ENCODE data around the gene VASP.

DNA sequence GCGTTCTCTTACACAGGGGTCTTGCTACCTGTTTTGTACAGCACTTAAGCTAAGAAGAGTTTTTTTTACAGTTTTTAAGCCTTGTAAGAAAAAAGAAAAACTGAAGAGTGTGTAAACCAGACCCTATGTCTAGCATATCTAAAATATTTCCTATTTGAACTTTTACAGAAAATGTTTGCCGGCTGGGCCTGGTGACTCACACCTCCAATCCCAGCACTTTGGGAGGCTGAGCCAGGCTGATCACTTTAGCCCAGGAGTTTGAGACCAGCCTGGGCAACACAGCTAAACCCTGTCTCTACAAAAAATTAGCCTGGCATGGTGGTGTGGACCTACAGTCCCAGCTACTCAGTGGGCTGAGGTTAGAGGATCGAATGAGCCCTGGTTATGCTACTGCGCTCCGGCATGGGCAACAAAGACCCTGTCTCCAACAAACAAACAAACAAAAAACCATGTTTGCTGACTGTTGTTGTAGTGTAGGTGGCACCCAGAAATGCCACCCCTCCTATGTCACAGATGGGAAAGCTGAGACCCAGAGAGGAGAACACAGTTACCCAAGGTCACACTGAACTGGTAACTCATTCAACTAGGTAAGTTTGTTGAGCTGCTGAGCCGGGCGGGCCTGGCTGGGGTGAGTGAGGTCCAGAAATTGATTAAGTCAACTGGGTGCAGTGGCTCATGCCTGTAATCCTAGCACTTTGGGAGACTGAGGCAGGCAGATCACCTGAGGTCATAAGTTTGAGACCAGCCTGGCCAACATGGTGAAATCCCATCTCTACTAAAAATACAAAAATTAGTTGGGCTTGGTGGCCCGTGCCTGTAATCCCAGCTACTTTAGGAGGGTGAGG is 1.9 kb upstream of the VASP start:
- TF ChIP-seq, protein P1, sequence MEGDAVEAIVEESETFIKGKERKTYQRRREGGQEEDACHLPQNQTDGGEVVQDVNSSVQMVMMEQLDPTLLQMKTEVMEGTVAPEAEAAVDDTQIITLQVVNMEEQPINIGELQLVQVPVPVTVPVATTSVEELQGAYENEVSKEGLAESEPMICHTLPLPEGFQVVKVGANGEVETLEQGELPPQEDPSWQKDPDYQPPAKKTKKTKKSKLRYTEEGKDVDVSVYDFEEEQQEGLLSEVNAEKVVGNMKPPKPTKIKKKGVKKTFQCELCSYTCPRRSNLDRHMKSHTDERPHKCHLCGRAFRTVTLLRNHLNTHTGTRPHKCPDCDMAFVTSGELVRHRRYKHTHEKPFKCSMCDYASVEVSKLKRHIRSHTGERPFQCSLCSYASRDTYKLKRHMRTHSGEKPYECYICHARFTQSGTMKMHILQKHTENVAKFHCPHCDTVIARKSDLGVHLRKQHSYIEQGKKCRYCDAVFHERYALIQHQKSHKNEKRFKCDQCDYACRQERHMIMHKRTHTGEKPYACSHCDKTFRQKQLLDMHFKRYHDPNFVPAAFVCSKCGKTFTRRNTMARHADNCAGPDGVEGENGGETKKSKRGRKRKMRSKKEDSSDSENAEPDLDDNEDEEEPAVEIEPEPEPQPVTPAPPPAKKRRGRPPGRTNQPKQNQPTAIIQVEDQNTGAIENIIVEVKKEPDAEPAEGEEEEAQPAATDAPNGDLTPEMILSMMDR (conservative IDR thresholded peaks at IDR 0.05 in 1 of 2, IDR thresholded peaks at IDR 0.05 in 1 of 2; ENCODE audit: extremely low read depth in 1 of 2, insufficient read depth in 1 of 2, low read depth in 1 of 2, low read length in 2 of 2) = no peak
- no peak for TF ChIP-seq EZH2 (IDR thresholded peaks at IDR 0.05; ENCODE audit: borderline replicate concordance, low read length)
